Amniotic epithelial cell (primary cell): ENCODE measurements around the gene DISP3.

Experiments used
- DNase-seq: peaks from one replicate; pipeline ENCODE4 v3.0.0-alpha.2; 2010; ENCODE audit warnings: low read depth

DISP3 gene

GRCh38 chr1:11514366-11514765 lies 35.4 kb downstream of the DISP3 start:
- no peak for DNase-seq

- DNase-seq, result no peak
These were observed 36.7 kb downstream of the DISP3 start for GRCh38 chr1:11515368-11516300.

- no peak for DNase-seq
These were observed 38.1 kb downstream of the DISP3 start for GRCh38 chr1:11516961-11517635.

- no peak for DNase-seq
These were observed 39.2 kb downstream of the DISP3 start for GRCh38 chr1:11518016-11518701.

GRCh38 chr1:11518791-11519628 lies 40.1 kb downstream of the DISP3 start:
- DNase-seq, result no peak

- no peak for DNase-seq
These were observed 40.7 kb downstream of the DISP3 start for GRCh38 chr1:11519629-11520031.

GRCh38 chr1:11520531-11521233 lies 41.7 kb downstream of the DISP3 start:
- DNase-seq, result no peak

- DNase-seq, result no peak
These were observed 42.8 kb downstream of the DISP3 start for GRCh38 chr1:11521582-11522399.

GRCh38 chr1:11522400-11523235 lies 43.7 kb downstream of the DISP3 start:
- no peak for DNase-seq

- no peak for DNase-seq
These were observed 44.3 kb downstream of the DISP3 start for GRCh38 chr1:11523261-11523660.

GRCh38 chr1:11523746-11524464 lies 45.0 kb downstream of the DISP3 start:
- DNase-seq, result no peak

GRCh38 chr1:11524465-11525150 lies 45.7 kb downstream of the DISP3 start:
- DNase-seq, result no peak

- no peak for DNase-seq
These were observed 46.2 kb downstream of the DISP3 start for GRCh38 chr1:11525151-11525505.

GRCh38 chr1:11525516-11525915 lies 46.6 kb downstream of the DISP3 start:
- no peak for DNase-seq

GRCh38 chr1:11526071-11526895 lies 47.3 kb downstream of the DISP3 start:
- DNase-seq, result no peak

GRCh38 chr1:11527541-11528452 lies 48.8 kb downstream of the DISP3 start:
- no peak for DNase-seq
